Measurements from ENCODE around the gene UCKL1.
"Not testable (repeated sequence)": the region's sequence is repeated elsewhere in the genome, so short reads cannot be mapped to it uniquely, and the experiment has no call there.

UCKL1 gene

GRCh38 chr20:63942969-63943807, 13.0 kb downstream of the UCKL1 start:
- no peak for DNase-seq (ENCODE audit: low read depth)

GRCh38 chr20:63942250-63942951, 13.8 kb downstream of the UCKL1 start:
- DNase-seq (ENCODE audit: low read depth), result no peak

DNA sequence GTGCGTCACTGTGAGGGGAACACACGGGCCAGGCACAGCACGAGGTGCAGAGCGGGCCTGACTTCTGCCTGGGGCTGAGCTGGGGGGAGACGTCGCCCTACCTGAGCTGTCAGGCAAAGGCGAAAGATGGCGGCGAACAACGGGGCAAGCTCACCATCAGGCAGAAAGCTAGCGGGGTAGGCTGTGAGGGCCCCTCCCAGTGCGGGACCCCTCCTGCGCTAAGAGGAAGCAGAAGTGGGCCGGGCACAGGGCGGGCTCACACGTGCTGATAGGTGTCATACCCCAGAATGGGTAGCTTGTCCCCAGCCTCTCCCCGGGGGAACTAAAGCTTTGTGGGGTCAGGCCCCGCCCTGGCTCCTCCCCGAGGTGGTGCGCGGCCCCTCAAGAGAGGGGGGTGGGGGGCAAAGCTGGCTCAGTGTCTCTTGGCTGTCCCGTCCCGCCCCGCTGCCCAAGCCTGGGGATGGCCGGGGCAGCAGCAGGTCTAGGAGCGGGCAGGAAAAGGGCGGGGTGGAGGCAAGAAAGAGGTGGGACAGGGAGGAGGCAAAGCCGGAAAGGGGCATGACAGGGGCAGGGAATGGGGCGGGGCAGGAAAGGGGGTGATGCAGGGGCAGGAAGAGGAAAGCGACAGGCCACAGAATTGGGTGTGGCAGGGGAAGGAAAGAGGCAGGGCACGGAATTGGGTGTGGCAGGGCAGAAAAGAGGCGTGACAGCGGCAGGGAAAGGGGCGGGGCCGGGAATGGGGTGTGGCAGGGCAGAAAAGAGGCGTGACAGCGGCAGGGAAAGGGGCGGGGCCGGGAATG, 14.7 kb downstream of the UCKL1 start:
- no peak for DNase-seq (ENCODE audit: low read depth)

DNA sequence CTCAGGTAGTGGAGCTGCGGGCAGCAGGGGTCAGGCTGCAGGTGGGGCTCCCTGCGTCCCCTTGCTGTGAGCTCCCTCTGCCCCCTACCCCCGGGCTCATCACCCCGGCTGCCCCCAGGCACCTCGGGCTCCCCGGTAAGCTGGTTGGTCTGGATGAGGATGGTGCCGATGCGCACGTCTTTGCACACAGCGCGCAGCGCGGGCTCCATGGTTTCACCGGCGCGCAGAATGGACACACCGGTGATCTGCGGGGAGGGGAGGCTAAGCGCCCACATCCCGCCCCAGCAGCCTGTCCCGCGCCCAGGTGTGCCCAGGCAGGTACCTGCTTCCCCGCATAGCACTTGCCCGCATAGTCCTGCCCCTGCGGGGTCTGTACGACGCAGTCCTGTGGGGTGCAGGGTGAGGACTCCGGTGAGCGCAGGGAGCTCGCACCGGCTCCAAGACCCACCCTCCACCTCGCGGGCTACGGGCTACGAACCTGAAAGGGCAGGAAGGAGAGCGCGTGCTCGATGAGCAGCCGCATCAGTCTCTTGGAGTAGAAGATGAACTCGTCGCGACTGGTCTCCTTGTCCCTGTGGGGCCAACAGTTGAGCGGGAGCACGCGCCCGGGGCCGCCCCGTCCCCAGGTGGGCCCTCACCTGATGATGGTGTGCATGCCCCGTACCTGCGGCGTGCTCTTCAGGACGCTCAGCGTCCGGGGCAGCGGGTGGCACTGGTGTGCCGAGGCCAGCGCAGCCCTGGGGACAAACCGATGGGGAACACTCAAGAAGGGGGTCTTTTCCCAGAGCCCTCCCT, 15.5 kb downstream of the UCKL1 start:
- DNase-seq (ENCODE audit: low read depth), result no peak

DNA sequence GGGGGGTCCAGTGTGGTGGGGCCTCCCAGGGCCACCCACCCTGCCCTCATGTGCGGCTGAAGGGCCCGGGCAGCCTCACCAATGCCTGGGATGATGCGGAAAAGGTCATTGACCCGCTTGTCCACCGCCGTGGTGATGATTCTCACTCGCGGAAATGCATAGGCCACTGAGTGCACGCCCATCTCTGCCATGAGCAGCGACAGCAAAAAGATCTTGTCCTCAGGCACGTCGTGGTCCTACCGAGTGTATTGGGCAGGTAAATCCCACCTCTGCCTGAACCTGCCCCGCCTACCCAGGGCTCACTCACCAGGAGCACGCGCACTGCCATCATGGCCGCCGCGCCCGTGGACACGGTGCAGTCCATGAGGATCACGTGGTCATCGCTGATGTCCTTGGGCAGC, 16.1 kb downstream of the UCKL1 start:
- DNase-seq (ENCODE audit: low read depth), result no peak

- DNase-seq (ENCODE audit: low read depth), result no peak
These were observed 16.9 kb downstream of the UCKL1 start for GRCh38 chr20:63939061-63939935.

- no peak for DNase-seq (ENCODE audit: low read depth)
These were observed 18.6 kb downstream of the UCKL1 start for GRCh38 chr20:63937596-63937995.

- DNase-seq (ENCODE audit: low read depth), result no peak
These were observed 20.8 kb downstream of the UCKL1 start for GRCh38 chr20:63935447-63935846.

- DNase-seq (ENCODE audit: low read depth), result no peak
These were observed 21.7 kb downstream of the UCKL1 start for GRCh38 chr20:63934271-63935068.

- DNase-seq (ENCODE audit: low read depth), result no peak
These were observed 22.6 kb downstream of the UCKL1 start for GRCh38 chr20:63933646-63934045.

GRCh38 chr20:63932606-63933160, 23.5 kb downstream of the UCKL1 start:
- DNase-seq (ENCODE audit: low read depth), result no peak

DNA sequence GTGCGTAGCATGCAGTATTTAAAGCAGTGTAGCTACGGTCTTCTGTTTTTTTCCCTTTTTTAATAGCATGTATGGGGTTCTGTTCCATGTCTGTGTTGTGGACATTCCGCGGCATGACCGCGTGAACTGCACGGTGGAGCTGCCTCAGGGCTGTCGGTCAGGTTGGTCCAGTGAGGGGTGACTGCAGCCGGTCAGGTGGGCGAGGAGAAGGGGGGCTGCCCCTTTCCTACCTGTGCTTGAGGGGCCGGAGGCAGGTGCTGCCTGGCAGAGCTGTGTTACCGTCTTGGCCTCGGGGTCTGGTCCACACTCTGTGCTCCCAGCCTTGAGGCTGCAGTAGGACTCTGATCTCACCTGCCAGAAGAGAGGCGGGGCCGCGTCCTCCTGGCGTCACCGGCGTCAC, 24.5 kb downstream of the UCKL1 start:
- no peak for DNase-seq (ENCODE audit: low read depth)

DNA sequence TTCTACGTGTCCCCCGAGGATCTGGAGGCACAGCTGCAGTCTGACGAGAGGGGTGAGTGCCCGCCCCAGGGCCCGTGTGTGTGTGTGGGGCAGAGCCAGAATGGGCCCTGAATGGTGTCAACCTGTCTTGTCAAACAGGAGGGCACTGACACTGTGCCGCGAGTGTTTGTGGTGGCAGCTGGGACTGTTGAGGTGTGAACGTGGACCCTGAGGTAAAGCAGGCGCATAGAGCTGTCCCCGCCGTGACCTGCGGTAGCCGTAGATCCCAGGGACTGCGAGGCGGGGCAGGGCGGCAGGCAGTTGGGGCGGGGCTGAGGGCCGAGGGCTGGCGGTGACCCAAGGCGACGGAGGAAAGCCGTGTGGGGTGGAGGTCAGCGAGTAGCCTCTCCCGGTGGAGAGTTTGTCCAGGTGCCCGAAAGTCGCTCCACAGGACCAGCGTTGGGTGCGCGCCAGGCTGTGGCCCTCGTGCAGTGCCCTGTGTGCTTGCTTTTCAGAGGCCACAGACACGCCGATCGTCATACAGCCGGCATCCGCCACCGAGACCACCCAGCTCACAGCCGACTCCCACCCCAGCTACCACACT, 25.2 kb downstream of the UCKL1 start:
- DNase-seq (ENCODE audit: low read depth), result no peak

DNA sequence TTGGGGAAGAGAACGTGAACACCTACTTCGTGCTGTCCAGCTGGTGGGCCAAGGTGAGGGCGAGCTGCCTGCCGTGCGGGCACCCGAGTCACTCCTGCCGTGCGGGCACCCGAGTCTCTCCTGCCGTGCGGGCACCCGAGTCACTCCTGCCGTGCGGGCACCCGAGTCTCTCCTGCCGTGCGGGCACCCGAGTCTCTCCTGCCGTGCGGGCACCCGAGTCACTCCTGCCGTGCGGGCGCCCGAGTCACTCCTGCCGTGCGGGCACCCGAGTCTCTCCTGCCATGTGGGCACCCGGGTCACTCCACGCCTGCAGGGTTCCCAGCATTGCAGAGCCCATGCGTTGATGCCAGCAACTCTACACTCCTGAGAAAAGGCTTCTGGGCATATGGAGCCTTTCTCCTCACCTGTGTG, 26.7 kb downstream of the UCKL1 start:
- not testable (repeated sequence) for DNase-seq (ENCODE audit: low read depth)

GRCh38 chr20:63929071-63929470, 27.1 kb downstream of the UCKL1 start:
- no peak for DNase-seq (ENCODE audit: low read depth)

DNA sequence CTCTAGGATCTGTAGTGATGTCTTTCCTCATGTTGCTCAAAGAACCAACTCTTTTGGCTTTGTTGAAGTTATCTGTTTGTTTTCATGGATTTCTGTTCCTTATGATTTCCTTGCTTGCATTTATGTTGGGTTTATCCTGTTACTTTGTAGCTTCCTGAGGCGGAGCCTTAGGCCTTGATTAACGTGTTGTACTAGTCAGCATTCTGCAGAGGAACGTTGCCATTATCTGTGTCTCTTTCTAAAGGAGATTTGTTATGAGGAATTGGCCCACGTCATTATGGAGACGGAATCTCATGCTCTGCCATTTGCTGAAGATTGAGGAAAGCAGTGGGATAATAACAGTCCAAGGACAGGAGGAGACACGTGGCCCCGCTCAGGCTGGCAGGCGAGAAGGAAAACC, 29.9 kb downstream of the UCKL1 start:
- DNase-seq (ENCODE audit: low read depth), result no peak

GRCh38 chr20:63924241-63924640, 32.0 kb downstream of the UCKL1 start:
- no peak for DNase-seq (ENCODE audit: low read depth)

- no peak for DNase-seq (ENCODE audit: low read depth)
These were observed 32.6 kb downstream of the UCKL1 start for GRCh38 chr20:63923651-63924050.

DNA sequence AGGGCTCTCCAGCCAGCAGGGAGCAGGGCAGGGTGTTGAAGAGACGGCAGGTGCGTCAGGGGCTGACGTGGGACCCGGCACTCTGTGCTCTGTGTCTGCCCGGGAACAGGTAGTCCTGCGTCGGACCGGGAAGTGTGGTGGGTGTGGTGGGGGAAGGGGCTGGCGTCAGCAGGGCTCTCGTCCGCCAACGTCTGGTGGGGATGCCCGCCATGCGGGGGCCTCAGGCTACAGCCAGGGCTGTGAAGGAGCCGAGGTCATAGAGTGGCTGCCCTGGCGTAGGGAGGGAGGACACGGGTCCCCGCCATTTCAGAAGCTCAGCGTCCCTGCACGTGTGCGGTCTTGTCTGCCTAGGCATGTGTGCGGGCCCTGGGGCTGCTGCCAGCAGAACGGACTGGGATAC, 36.0 kb downstream of the UCKL1 start:
- DNase-seq (ENCODE audit: low read depth), result no peak

All from HS-27A (cell line).